Neuronal stem cell (in vitro differentiated cells): ENCODE data around the gene KIF7.

Experiments used
- DNase-seq: peaks from one replicate; pipeline ENCODE4 v3.0.0-alpha.2; 2013; ENCODE audit warnings: low spot score
- H2AFZ ChIP-seq: one replicate; pipeline ENCODE4 v1.6.1; 2013; ENCODE audit warnings: mild to moderate bottlenecking, low read length, inconsistent platforms
- H2AK5ac ChIP-seq: 2 replicates; pipeline ENCODE4 v1.6.1; 2013; ENCODE audit warnings: low read depth, mild to moderate bottlenecking, inconsistent platforms, low read length, moderate library complexity, mixed read lengths
- H2BK120ac ChIP-seq: 2 replicates; pipeline ENCODE4 v1.6.1; 2013; ENCODE audit warnings: low read depth, mild to moderate bottlenecking, inconsistent platforms, low read length, moderate library complexity, mixed read lengths
- H2BK12ac ChIP-seq: one replicate; pipeline ENCODE4 v1.6.1; 2013; ENCODE audit warnings: low read length, inconsistent platforms
- H2BK15ac ChIP-seq: 2 replicates; pipeline ENCODE4 v1.6.1; 2013; ENCODE audit warnings: mild to moderate bottlenecking, low read length, inconsistent platforms, mixed read lengths
- H2BK5ac ChIP-seq: one replicate; pipeline ENCODE4 v1.6.1; 2013; ENCODE audit warnings: inconsistent platforms, mild to moderate bottlenecking, low read length, moderate library complexity
- H3K14ac ChIP-seq: one replicate; pipeline ENCODE4 v1.6.1; 2013; ENCODE audit warnings: low read length, inconsistent platforms
- H3K18ac ChIP-seq: 2 replicates; pipeline ENCODE4 v1.6.1; 2013; ENCODE audit warnings: low read length, inconsistent platforms
- H3K23ac ChIP-seq: 2 replicates; pipeline ENCODE4 v1.6.1; 2013; ENCODE audit warnings: low read depth, mild to moderate bottlenecking, mixed read lengths, low read length, inconsistent platforms; ENCODE audit not compliant: poor library complexity
- H3K27ac ChIP-seq: replicated peaks from 3 replicates; pipeline ENCODE4 v1.5.1; 2013; ENCODE audit warnings: low read length, inconsistent platforms
- H3K27me3 ChIP-seq, 3 experiments: 2 replicates each; pipeline ENCODE4 v1.6.1; 2013; ENCODE audit warnings: low read length in 3 of 3, mild to moderate bottlenecking in 2 of 3, inconsistent platforms in 1 of 3, low read depth in 1 of 3, mixed read lengths in 1 of 3, moderate library complexity in 1 of 3; ENCODE audit not compliant: control insufficient read depth in 3 of 3, insufficient read depth in 3 of 3
- H3K36me3 ChIP-seq, 2 donors: replicated peaks in 1 of 2; 2 replicates each; pipeline ENCODE4 v1.6.1; 2013; ENCODE audit warnings: low read length in 2 of 2; ENCODE audit not compliant: control insufficient read depth in 2 of 2, insufficient read depth in 2 of 2
- H3K4ac ChIP-seq: 2 replicates; pipeline ENCODE4 v1.6.1; 2013; ENCODE audit warnings: inconsistent platforms, mild to moderate bottlenecking, low read length, moderate library complexity
- H3K4me1 ChIP-seq, 2 donors: 1 replicate in 1 of 2; 2 replicates in 1 of 2; pipeline ENCODE4 v1.6.1; 2013; ENCODE audit warnings: low read length in 2 of 2, low read depth in 1 of 2; ENCODE audit not compliant: control insufficient read depth in 2 of 2, insufficient read depth in 1 of 2
- H3K4me2 ChIP-seq: one replicate; pipeline ENCODE4 v1.6.1; 2013; ENCODE audit warnings: mild to moderate bottlenecking, low read length, inconsistent platforms; ENCODE audit not compliant: insufficient read depth, poor library complexity, severe bottlenecking
- H3K4me3 ChIP-seq, 2 donors: 2 replicates each; pipeline ENCODE4 v1.5.1; 2013; ENCODE audit warnings: low read length in 2 of 2, mild to moderate bottlenecking in 2 of 2, inconsistent platforms in 1 of 2, moderate library complexity in 1 of 2
- H3K79me1 ChIP-seq: one replicate; pipeline ENCODE4 v1.6.1; 2013; ENCODE audit warnings: low read depth, mild to moderate bottlenecking, inconsistent platforms, low read length, moderate library complexity
- H3K9ac ChIP-seq: one replicate; pipeline ENCODE4 v1.6.1; 2013; ENCODE audit warnings: mild to moderate bottlenecking, low read depth, low read length, inconsistent platforms; ENCODE audit not compliant: poor library complexity
- H3K9me3 ChIP-seq, 2 donors: replicated peaks in 1 of 2; 2 replicates each; pipeline versions ENCODE3 to v1.6.1; 2013; ENCODE audit warnings: low read length in 2 of 2, mild to moderate bottlenecking in 2 of 2, inconsistent platforms in 1 of 2, low read depth in 1 of 2, mixed read lengths in 1 of 2, moderate library complexity in 1 of 2; ENCODE audit not compliant: control insufficient read depth in 2 of 2, insufficient read depth in 1 of 2
- H4K8ac ChIP-seq: one replicate; pipeline ENCODE4 v1.6.1; 2013; ENCODE audit warnings: low read depth, mild to moderate bottlenecking, inconsistent platforms, low read length, moderate library complexity
- H4K91ac ChIP-seq: one replicate; pipeline ENCODE4 v1.6.1; 2013; ENCODE audit warnings: low read length, low read depth, mild to moderate bottlenecking, inconsistent platforms; ENCODE audit not compliant: poor library complexity
- WGBS, 2 donors: extraction: QIAGEN DNeasy Blood & Tissue Kit; methylation state at CpG; one replicate each; pipeline ENCODE4 v1.1.7; 2013; ENCODE audit warnings: missing lambda C conversion rate in 2 of 2, mixed read lengths in 1 of 2; ENCODE audit not compliant: insufficient read length in 2 of 2, insufficient replicate concordance in 1 of 2; ENCODE audit errors: extremely low coverage in 2 of 2; 5-methylcytosine and 5-hydroxymethylcytosine counted together

The KIF7 gene

GRCh38 chr15:89669941-89670340 lies 14.7 kb upstream of the KIF7 start:
- Histone ChIP-seq H2BK15ac (no peak overlapping the region), H3K4me1 (peaks cover 2 to 5% of the 10 kb centered on the region in 2 donors), H3K14ac (no peak overlapping the region), H2BK5ac (no peak overlapping the region), H4K8ac (no peak overlapping the region), H2BK120ac (no peak overlapping the region), H3K27me3 (peaks cover 0 to 63% (median 6%) of the 10 kb centered on the region in 3 experiments), H2BK12ac (no peak overlapping the region), H4K91ac (no peak overlapping the region), H2AFZ (no peak overlapping the region), H3K18ac (peak overlapping the region; percentile 44), H3K23ac (no peak overlapping the region), H3K36me3 (no peaks in the 10 kb centered on the region), H3K4ac (no peak overlapping the region), H3K79me1 (no peaks in the 10 kb centered on the region), H3K4me3 (no peak overlapping the region), H2AK5ac (peak overlapping the region; percentile 5), H3K4me2 (no peak overlapping the region), H3K9ac (no peak overlapping the region), H3K9me3 (no peaks in the 10 kb centered on the region), H3K27ac (no peak overlapping the region)
- no peak for DNase-seq
- WGBS, 2 donors, result no CpG with 5 or more reads among the region's 15 CpGs

DNA sequence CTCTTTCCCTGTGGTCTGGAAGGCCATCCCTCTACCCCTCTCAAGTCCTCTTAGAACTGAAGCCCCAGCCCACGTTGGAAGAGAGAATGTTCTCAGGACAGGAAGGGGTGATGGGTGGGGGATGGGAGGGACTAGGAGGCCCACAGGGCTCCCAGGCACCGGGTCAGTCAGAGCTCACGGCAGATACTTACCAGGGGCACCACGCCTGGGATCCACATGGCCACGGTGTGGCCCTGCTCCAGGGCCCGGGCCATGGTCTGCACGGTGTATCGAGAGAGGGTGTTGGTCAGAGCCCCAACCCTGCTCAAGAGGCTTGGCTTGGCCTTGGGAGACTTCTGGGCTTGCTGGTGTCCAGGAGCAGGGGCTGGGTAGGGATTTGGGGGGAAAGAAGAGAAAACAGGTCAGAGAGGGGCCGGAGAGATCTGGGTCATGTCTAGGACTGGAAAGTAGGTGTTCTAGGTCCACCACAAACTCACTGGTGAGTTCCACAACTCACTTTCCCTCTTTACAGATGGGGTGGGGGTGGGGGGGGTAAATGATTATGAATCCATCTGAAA lies 14.1 kb upstream of the KIF7 start:
- Histone ChIP-seq H3K4ac (no peak overlapping the region), H3K36me3 (no peaks in the 10 kb centered on the region), H3K27me3 (peaks cover 0 to 68% (median 10%) of the 10 kb centered on the region in 3 experiments), H3K9ac (no peak overlapping the region), H3K23ac (peak overlapping the region; percentile 10), H3K27ac (no peak overlapping the region), H2BK120ac (no peak overlapping the region), H2AFZ (no peak overlapping the region), H3K4me3 (no peak overlapping the region), H3K14ac (no peak overlapping the region), H3K4me1 (peaks cover 5% of the 10 kb centered on the region in 2 donors), H3K9me3 (no peaks in the 10 kb centered on the region), H2BK12ac (no peak overlapping the region), H2AK5ac (peak overlapping the region; percentile 22), H4K8ac (no peak overlapping the region), H2BK15ac (no peak overlapping the region), H3K4me2 (no peak overlapping the region), H4K91ac (no peak overlapping the region), H3K79me1 (no peaks in the 10 kb centered on the region), H3K18ac (peak overlapping the region; percentile 49), H2BK5ac (no peak overlapping the region)
- no CpG with 5 or more reads among the region's 9 CpGs for WGBS, 2 donors
- no peak for DNase-seq

DNA sequence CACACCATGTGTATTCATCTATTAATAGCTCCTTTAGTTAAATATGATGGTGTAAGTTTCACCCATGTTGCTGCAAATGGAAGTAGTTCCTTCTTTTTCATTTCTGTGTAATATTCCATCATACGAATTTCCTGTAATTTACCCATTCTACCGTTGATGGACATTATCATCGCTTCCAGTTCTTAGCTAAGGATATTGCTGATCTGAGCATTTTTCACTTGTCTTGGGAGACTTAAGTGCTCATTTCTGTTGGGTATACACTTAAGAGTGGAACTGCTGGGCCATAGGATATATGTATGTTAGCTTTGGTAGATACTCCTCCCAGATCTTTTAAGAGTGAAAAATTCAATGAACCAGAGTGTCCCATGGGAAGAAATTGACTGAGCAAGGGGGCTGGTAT lies 12.9 kb upstream of the KIF7 start:
- no CpG with 5 or more reads among the region's 3 CpGs for WGBS, 2 donors

GRCh38 chr15:89667706-89667960 lies 12.4 kb upstream of the KIF7 start:
- peak overlapping the region; percentile 68 for H2BK12ac ChIP-seq
- no peak overlapping the region for H4K91ac ChIP-seq
- H3K36me3 ChIP-seq, result no peaks in the 10 kb centered on the region
- H3K79me1 ChIP-seq, result no peaks in the 10 kb centered on the region
- H3K14ac ChIP-seq, result peak overlapping the region; percentile 65
- H2BK5ac ChIP-seq, result no peak overlapping the region
- no peak overlapping the region for H3K23ac ChIP-seq
- no peak overlapping the region for H3K27ac ChIP-seq
- H4K8ac ChIP-seq, result no peak overlapping the region
- WGBS, 2 donors, result no CpG with 5 or more reads among the region's 7 CpGs
- H3K9ac ChIP-seq, result no peak overlapping the region
- H3K9me3 ChIP-seq, result no peaks in the 10 kb centered on the region
- no peak overlapping the region for H2AFZ ChIP-seq
- peak overlapping the region; percentile 38 for H2AK5ac ChIP-seq
- H3K18ac ChIP-seq, result peak overlapping the region; percentile 81
- no peak for DNase-seq
- H3K4me3 ChIP-seq, result no peak overlapping the region
- peaks cover 4 to 5% of the 10 kb centered on the region in 2 donors for H3K4me1 ChIP-seq
- H2BK120ac ChIP-seq, result no peak overlapping the region
- peak overlapping the region; percentile 90 for H2BK15ac ChIP-seq
- no peak overlapping the region for H3K4me2 ChIP-seq
- H3K27me3 ChIP-seq, result peaks cover 0 to 60% (median 11%) of the 10 kb centered on the region in 3 experiments
- no peak overlapping the region for H3K4ac ChIP-seq

More for the DNA sequence above, 12.9 kb upstream of the KIF7 start:
- Histone ChIP-seq H3K14ac (no peak overlapping the region), H3K4me3 (no peak overlapping the region), H3K23ac (no peak overlapping the region), H3K27me3 (peaks cover 0 to 60% (median 11%) of the 10 kb centered on the region in 3 experiments), H2AFZ (no peak overlapping the region), H2BK120ac (no peak overlapping the region), H2BK12ac (no peak overlapping the region), H3K18ac (no peak overlapping the region), H3K4me2 (no peak overlapping the region), H4K91ac (no peak overlapping the region), H3K9ac (no peak overlapping the region), H3K36me3 (no peaks in the 10 kb centered on the region), H3K4ac (no peak overlapping the region), H2AK5ac (no peak overlapping the region), H3K27ac (no peak overlapping the region), H4K8ac (no peak overlapping the region), H3K9me3 (no peaks in the 10 kb centered on the region), H2BK5ac (no peak overlapping the region), H3K79me1 (no peaks in the 10 kb centered on the region), H2BK15ac (no peak overlapping the region), H3K4me1 (peaks cover 4 to 5% of the 10 kb centered on the region in 2 donors)
- DNase-seq, result no peak
